ENCODE measurements around the gene BABAM2.
"Not testable (repeated sequence)": the region's sequence is repeated elsewhere in the genome, so short reads cannot be mapped to it uniquely, and the experiment has no call there.

The BABAM2 gene

GRCh38 chr2:28360058-28360717 lies 469.7 kb downstream of the BABAM2 start:
- no peak for DNase-seq (ENCODE audit: low read depth)

- no peak for DNase-seq (ENCODE audit: low read depth)
Measured at GRCh38 chr2:28360718-28361293, 470.3 kb downstream of the BABAM2 start.

GRCh38 chr2:28361991-28362710 lies 471.6 kb downstream of the BABAM2 start:
- DNase-seq (ENCODE audit: low read depth) = no peak

GRCh38 chr2:28362991-28363521 lies 472.5 kb downstream of the BABAM2 start:
- no peak for DNase-seq (ENCODE audit: low read depth)

- DNase-seq (ENCODE audit: low read depth) = no peak
Measured at GRCh38 chr2:28363686-28364280, 473.3 kb downstream of the BABAM2 start.

- no peak for DNase-seq (ENCODE audit: low read depth)
Measured at GRCh38 chr2:28364610-28365009, 474.1 kb downstream of the BABAM2 start.

GRCh38 chr2:28365158-28365557 lies 474.6 kb downstream of the BABAM2 start:
- no peak for DNase-seq (ENCODE audit: low read depth)

- no peak for DNase-seq (ENCODE audit: low read depth)
Measured at GRCh38 chr2:28366149-28366495, 475.6 kb downstream of the BABAM2 start.

- no peak for DNase-seq (ENCODE audit: low read depth)
Measured at GRCh38 chr2:28366496-28367282, 476.2 kb downstream of the BABAM2 start.

GRCh38 chr2:28367667-28368356 lies 477.3 kb downstream of the BABAM2 start:
- DNase-seq (ENCODE audit: low read depth) = no peak

GRCh38 chr2:28368357-28368798 lies 477.8 kb downstream of the BABAM2 start:
- DNase-seq (ENCODE audit: low read depth) = no peak

GRCh38 chr2:28369358-28369757 lies 478.8 kb downstream of the BABAM2 start:
- DNase-seq (ENCODE audit: low read depth) = no peak

- no peak for DNase-seq (ENCODE audit: low read depth)
Measured at GRCh38 chr2:28370354-28370753, 479.8 kb downstream of the BABAM2 start.

- DNase-seq (ENCODE audit: low read depth) = not testable (repeated sequence)
Measured at GRCh38 chr2:28371728-28372127, 481.2 kb downstream of the BABAM2 start.

GRCh38 chr2:28373854-28374253 lies 483.3 kb downstream of the BABAM2 start:
- DNase-seq (ENCODE audit: low read depth) = no peak

GRCh38 chr2:28374331-28374730 lies 483.8 kb downstream of the BABAM2 start:
- DNase-seq (ENCODE audit: low read depth) = no peak

GRCh38 chr2:28375236-28375635 lies 484.7 kb downstream of the BABAM2 start:
- no peak for DNase-seq (ENCODE audit: low read depth)

GRCh38 chr2:28375742-28376631 lies 485.5 kb downstream of the BABAM2 start:
- no peak for DNase-seq (ENCODE audit: low read depth)

- DNase-seq (ENCODE audit: low read depth) = no peak
Measured at GRCh38 chr2:28377195-28377816, 486.8 kb downstream of the BABAM2 start.
